DOHH2 (cell line): ENCODE results near the gene ADAMTS18.
"Not testable (repeated sequence)": the region's sequence is repeated elsewhere in the genome, so short reads cannot be mapped to it uniquely, and the experiment has no call there.

ENCODE experiments used
- H3F3A ChIP-seq: fragments of 200-600 bp; sonication (generic), shearing (Covaris generic); 2 replicates; pipeline ENCODE4 v1.6.0; 2016; ENCODE audit warnings: antibody characterized with exemption, mild to moderate bottlenecking; ENCODE audit not compliant: control insufficient read depth, insufficient read depth
- H3K27ac ChIP-seq: fragments of 200-600 bp; sonication (generic); 2 replicates; pipeline ENCODE4 v1.5.1; 2014; ENCODE audit warnings: low read depth, mild to moderate bottlenecking, low read length, moderate library complexity
- H3K27me3 ChIP-seq: fragments of 200-600 bp; sonication (generic); 2 replicates; pipeline ENCODE4 v1.6.1; 2014; ENCODE audit warnings: mild to moderate bottlenecking, low read length, mixed read lengths; ENCODE audit not compliant: control insufficient read depth
- H3K36me3 ChIP-seq: fragments of 200-600 bp; sonication (generic); 2 replicates; pipeline ENCODE4 v1.6.1; 2014; ENCODE audit warnings: mild to moderate bottlenecking, low read length, moderate library complexity, mixed read lengths; ENCODE audit not compliant: control insufficient read depth
- H3K4me1 ChIP-seq: fragments of 200-600 bp; sonication (generic); 2 replicates; pipeline ENCODE4 v1.6.1; 2014; ENCODE audit warnings: mild to moderate bottlenecking, low read length, mixed read lengths; ENCODE audit not compliant: control insufficient read depth
- H3K4me2 ChIP-seq: fragments of 200-600 bp; sonication (generic); 2 replicates; pipeline ENCODE4 v1.6.0; 2014; ENCODE audit warnings: mild to moderate bottlenecking, low read length, moderate library complexity
- H3K4me3 ChIP-seq: fragments of 200-600 bp; sonication (generic); 2 replicates; pipeline ENCODE4 v1.5.1; 2014; ENCODE audit warnings: mild to moderate bottlenecking, low read length, mixed read lengths
- H3K79me2 ChIP-seq: fragments of 200-600 bp; sonication (generic); 2 replicates; pipeline ENCODE4 v1.6.1; 2014; ENCODE audit warnings: mild to moderate bottlenecking, low read length, mixed read lengths; ENCODE audit not compliant: control insufficient read depth
- H3K9me2 ChIP-seq: fragments of 200-600 bp; sonication (generic); replicated peaks from 2 replicates; pipeline ENCODE4 v1.6.1; 2014; ENCODE audit warnings: mild to moderate bottlenecking, low read length, mixed read lengths; ENCODE audit not compliant: control insufficient read depth
- H3K9me3 ChIP-seq: fragments of 200-600 bp; sonication (generic); 2 replicates; pipeline ENCODE4 v1.6.1; 2014; ENCODE audit warnings: antibody characterized with exemption, low read length, mixed read lengths; ENCODE audit not compliant: control insufficient read depth, insufficient read depth
- H4K20me1 ChIP-seq: fragments of 200-600 bp; sonication (generic); 2 replicates; pipeline ENCODE4 v1.6.0; 2014; ENCODE audit warnings: low read depth, mild to moderate bottlenecking, antibody characterized with exemption, low read length, moderate library complexity; ENCODE audit not compliant: control insufficient read depth, insufficient read depth
- EZH2phosphoT487 ChIP-seq: fragments of 200-600 bp; sonication (generic); IDR thresholded peaks from 2 replicates; pipeline ENCODE4 v1.6.1; 2017; ENCODE audit warnings: borderline replicate concordance, mild to moderate bottlenecking, antibody characterized with exemption, low read length, moderate library complexity, mixed read lengths
- TF ChIP-seq, protein P1 (sequence below): fragments of 200-600 bp; sonication (generic); IDR thresholded peaks from one replicate; pipeline ENCODE4 v1.5.1; 2014; ENCODE audit warnings: antibody characterized with exemption, mild to moderate bottlenecking, low read depth, low read length; ENCODE audit not compliant: poor library complexity, severe bottlenecking

Gene ADAMTS18

DNA sequence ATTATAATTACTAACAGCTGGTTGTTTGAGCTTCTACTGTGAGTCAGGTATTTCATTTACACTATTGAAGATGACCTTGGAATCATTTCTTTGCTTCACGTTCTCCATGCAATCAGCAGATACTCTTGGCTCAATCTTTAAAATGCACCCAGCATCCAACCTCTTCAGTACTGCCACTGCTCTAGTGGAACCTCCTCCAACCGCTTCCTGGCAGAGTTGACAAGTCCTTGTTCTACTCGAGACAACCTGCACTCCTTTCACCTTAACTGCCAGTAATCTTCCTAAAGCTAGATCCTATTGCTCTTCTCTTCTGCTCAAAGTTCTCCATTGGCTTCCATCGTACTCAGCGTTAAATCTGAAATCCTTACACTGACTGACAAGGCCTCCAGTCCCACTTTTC is 149.2 kb downstream of the ADAMTS18 start:
- H3K36me3 ChIP-seq, result no peaks in the 10 kb centered on the region
- H3K4me3 ChIP-seq, result no peak overlapping the region
- no peaks in the 10 kb centered on the region for H4K20me1 ChIP-seq
- H3K79me2 ChIP-seq, result no peaks in the 10 kb centered on the region
- H3K9me3 ChIP-seq, result no peaks in the 10 kb centered on the region
- H3K27ac ChIP-seq, result no peak overlapping the region
- TF ChIP-seq, protein P1, sequence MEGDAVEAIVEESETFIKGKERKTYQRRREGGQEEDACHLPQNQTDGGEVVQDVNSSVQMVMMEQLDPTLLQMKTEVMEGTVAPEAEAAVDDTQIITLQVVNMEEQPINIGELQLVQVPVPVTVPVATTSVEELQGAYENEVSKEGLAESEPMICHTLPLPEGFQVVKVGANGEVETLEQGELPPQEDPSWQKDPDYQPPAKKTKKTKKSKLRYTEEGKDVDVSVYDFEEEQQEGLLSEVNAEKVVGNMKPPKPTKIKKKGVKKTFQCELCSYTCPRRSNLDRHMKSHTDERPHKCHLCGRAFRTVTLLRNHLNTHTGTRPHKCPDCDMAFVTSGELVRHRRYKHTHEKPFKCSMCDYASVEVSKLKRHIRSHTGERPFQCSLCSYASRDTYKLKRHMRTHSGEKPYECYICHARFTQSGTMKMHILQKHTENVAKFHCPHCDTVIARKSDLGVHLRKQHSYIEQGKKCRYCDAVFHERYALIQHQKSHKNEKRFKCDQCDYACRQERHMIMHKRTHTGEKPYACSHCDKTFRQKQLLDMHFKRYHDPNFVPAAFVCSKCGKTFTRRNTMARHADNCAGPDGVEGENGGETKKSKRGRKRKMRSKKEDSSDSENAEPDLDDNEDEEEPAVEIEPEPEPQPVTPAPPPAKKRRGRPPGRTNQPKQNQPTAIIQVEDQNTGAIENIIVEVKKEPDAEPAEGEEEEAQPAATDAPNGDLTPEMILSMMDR, result no peak
- TF ChIP-seq EZH2phosphoT487, result no peak
- H3F3A ChIP-seq, result no peaks in the 10 kb centered on the region
- peaks cover 4% of the 10 kb centered on the region; the same call in 1 of the 2 replicates for H3K27me3 ChIP-seq
- no peak overlapping the region for H3K4me2 ChIP-seq
- H3K4me1 ChIP-seq, result no peaks in the 10 kb centered on the region
- H3K9me2 ChIP-seq, result no peaks in the 10 kb centered on the region

DNA sequence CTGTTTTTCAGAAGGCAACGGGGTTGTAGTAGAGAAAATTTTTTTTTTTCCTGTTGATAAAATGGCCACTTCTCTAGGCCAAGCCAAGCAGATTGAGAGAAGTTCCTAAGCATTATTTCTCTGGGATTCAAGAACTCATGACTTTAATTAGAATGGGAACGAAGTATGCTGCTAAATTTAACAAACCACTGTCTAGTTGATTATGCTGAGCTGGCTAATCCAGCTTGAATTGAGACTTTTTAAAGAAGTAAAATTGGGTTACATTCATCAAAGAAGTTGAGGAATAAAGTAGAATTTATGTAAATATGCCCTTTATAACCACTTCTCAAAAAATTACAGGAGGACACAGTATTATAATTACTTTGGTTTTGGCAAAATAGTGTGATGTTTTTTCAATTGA is 152.5 kb downstream of the ADAMTS18 start:
- TF ChIP-seq, protein P1, result no peak
- no peak for TF ChIP-seq EZH2phosphoT487
- Histone ChIP-seq H3K36me3 (no peaks in the 10 kb centered on the region), H3K27me3 (no peaks in the 10 kb centered on the region), H3F3A (no peaks in the 10 kb centered on the region), H3K9me3 (no peaks in the 10 kb centered on the region), H3K9me2 (no peaks in the 10 kb centered on the region), H3K27ac (no peak overlapping the region), H3K79me2 (no peaks in the 10 kb centered on the region), H3K4me3 (no peak overlapping the region), H3K4me2 (no peak overlapping the region), H3K4me1 (no peaks in the 10 kb centered on the region), H4K20me1 (no peaks in the 10 kb centered on the region)

- not testable (repeated sequence) for H3K4me1 ChIP-seq
These were observed 155.5 kb downstream of the ADAMTS18 start for GRCh38 chr16:77279316-77279715.

DNA sequence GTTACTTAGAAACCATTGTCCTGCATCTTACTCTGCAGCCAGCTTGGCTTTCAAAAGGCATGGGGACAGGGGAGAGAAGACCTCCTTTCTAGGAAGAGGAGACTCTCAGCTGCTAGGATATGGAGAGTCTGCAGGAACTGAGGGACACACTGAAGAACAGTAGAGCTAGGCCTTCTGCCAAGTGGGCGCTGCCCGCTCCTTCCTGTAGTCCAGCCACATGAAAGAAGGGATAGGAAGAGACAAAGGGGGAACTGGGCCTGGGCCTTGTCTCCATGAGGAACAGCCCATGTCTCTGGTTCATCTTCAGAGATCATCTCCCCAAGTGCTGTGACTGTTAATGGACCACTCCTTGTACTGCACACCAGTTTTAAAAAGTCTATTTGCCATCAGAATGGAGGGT is 157.3 kb downstream of the ADAMTS18 start:
- TF ChIP-seq, protein P1, result no peak
- TF ChIP-seq EZH2phosphoT487, result no peak
- no peaks in the 10 kb centered on the region for H3K9me3 ChIP-seq
- no peaks in the 10 kb centered on the region for H3K36me3 ChIP-seq
- H3F3A ChIP-seq, result no peaks in the 10 kb centered on the region
- H3K4me2 ChIP-seq, result no peak overlapping the region
- no peaks in the 10 kb centered on the region for H3K27me3 ChIP-seq
- H3K27ac ChIP-seq, result no peak overlapping the region
- no peaks in the 10 kb centered on the region for H4K20me1 ChIP-seq
- H3K4me1 ChIP-seq, result no peaks in the 10 kb centered on the region
- no peaks in the 10 kb centered on the region for H3K9me2 ChIP-seq
- H3K79me2 ChIP-seq, result no peaks in the 10 kb centered on the region
- H3K4me3 ChIP-seq, result no peak overlapping the region

More at GRCh38 chr16:77279316-77279715, 155.5 kb downstream of the ADAMTS18 start:
- H3K4me3 ChIP-seq, H3K9me2 ChIP-seq, H3K4me2 ChIP-seq, H3K27me3 ChIP-seq, H3K27ac ChIP-seq, H3K79me2 ChIP-seq, H3K36me3 ChIP-seq, H4K20me1 ChIP-seq, H3K9me3 ChIP-seq, H3F3A ChIP-seq: not testable (repeated sequence)
